HG02763 (cell line): ENCODE measurements around the gene FKBP6.
"Not testable (repeated sequence)": the region's sequence is repeated elsewhere in the genome, so short reads cannot be mapped to it uniquely, and the experiment has no call there.

ENCODE experiments used
- ATAC-seq: cut with Tn5 transposase; IDR thresholded peaks from one replicate; pipeline ENCODE4 v1.9.1; 2021; ENCODE audit warnings: mild to moderate bottlenecking, moderate library complexity; ENCODE audit not compliant: unreplicated experiment

FKBP6 gene

DNA sequence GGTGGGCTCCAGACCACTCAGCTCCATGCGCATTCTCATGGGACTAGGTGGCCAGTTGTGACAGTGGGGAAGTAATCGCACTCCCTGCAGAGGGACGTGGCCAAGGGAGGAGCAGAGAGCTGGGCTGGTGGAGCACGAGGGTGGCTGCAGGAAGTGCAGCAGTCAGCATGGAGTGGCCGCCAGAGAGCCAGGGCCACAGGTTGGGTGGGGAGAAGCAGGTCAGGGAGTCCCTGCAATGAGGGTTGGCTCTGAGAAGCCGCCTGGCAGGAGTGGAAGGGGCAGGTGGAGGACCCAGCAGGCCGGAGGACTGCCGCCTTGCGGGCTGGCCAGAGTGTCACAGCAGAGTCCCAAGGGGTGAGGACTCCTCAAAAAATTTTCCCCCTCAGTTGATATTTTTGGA lies 26.2 kb downstream of the FKBP6 start:
- ATAC-seq: no peak

DNA sequence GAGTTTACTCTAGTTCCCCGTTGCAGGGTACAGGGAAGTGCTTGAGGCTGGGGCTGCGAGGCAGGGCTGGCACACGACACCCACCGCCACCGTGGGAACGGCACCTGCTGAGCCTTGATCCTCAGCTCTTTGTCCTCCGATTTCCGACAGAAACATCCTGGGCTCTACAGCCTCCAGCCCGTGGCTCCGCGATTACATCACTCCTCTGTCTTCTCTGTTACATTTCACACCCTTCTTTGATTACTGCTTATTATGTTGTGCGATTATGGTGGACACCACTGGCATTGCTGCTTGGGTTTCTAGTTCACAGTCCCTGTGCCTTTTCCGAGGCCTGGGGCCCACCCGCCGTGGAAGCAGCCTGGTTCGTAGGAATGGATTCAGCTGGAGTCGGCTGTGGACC lies 26.9 kb downstream of the FKBP6 start:
- ATAC-seq: no peak

DNA sequence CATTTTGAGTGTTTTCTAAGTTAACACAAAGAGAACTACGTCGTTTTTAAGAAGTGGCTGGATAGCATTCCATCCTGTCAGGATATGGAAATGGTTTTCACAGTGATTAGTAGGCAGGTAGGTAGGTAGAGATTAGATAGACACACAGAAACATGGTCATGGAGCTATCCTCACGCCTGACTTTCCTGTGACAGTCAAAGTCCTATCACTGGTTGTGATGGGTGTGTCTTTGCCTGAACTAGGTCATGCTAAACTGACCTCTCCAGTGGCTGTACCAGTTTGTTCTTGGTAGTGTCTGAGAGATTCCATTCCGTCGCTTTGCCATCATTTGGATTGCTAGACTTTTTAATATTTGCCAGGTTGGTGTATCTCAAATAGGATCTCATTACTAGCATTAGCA lies 28.2 kb downstream of the FKBP6 start:
- no peak for ATAC-seq

DNA sequence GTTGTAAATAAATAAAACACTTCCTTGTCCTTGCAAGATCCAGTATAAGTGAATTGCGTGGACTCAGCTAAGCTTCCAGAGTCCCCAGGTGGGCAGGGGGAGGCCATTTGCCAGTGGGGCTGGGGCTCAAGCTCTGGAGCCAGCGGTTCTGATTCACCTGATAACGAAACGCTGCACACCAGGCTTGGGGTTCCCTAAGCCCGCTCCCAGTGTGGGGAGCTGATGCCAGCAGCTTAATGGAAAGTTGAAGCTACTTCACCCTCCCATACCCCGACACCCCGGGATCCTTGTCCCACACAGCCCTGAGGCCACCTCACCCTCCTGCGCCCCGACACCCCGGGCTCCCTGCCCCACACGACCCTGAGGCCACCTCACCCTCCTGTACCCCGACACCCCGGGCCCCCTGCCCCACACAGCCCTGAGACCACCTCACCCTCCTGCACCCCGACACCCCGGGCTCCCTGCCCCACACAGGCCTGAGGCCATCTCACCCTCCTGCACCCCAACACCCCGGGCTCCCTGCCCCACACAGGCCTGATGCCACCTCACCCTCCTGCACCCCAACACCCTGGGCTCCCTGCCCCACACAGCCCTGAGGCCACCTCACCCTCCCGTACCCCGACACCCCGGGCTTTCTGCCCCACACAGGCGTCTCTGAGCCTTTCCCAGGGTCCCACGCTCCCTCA lies 30.8 kb downstream of the FKBP6 start:
- no peak for ATAC-seq

DNA sequence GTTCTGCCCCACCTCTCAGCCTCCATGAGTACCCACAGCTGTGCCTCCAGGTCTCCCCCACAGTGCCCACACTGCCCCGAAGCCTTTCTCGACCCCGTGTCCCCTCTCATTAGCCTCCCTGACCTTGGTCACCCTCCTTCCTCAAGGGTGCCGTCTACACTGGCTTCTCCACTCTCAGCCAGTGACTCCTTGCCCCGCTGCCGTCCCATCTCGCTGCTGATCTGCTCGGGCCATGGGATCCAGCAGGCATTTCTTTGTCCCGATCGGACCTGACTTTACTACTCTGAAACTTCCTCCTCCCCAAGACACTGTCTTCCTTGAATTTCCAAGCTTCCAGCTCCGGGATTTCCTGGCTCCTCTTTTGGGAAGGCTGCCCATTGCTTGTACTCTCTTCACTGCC lies 31.3 kb downstream of the FKBP6 start:
- no peak for ATAC-seq

DNA sequence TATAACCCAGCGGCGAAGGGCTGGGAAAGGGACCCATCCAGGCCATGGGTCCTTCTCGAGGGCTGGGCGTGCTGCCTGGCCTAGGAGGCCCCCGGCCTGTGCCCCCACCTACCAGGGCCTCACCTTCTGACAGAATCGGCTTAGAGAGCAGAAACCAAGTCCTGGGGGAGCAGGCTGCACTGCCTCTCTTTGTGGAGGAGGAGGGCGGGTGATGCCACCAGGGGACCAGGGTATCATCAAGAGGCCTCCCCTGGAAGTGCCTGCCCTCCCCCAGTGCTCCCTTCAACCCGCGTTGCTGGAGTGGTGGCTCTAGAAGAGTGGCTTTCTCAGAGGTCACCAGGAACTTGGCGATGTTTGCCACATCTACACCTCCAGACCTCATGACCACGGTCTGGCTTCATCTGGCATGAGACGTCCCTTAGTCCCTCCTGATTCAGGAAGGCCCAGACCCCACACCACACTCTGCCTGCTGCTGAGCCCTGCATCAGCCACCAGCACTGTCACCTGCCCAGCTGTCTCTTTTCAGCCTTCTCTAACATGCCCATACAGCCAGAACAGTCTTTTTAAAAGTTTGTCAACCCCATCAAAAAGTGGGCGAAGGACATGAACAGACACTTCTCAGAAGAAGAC lies 31.9 kb downstream of the FKBP6 start:
- no peak for ATAC-seq

DNA sequence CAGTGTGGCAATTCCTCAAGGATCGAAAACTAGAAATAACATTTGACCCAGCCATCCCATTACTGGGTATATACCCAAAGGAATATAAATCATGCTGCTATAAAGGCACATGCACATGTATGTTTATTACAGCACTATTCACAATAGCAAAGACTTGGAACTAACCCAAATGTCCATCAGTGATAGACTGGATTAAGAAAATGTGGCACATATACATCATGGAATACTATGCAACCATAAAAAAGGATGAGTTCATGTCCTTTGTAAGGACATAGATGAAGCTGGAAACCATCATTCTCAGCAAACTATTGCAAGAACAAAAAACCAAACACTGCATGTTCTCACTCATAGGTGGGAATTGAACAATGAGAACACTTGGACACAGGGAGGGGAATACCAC lies 32.6 kb downstream of the FKBP6 start:
- not testable (repeated sequence) for ATAC-seq

DNA sequence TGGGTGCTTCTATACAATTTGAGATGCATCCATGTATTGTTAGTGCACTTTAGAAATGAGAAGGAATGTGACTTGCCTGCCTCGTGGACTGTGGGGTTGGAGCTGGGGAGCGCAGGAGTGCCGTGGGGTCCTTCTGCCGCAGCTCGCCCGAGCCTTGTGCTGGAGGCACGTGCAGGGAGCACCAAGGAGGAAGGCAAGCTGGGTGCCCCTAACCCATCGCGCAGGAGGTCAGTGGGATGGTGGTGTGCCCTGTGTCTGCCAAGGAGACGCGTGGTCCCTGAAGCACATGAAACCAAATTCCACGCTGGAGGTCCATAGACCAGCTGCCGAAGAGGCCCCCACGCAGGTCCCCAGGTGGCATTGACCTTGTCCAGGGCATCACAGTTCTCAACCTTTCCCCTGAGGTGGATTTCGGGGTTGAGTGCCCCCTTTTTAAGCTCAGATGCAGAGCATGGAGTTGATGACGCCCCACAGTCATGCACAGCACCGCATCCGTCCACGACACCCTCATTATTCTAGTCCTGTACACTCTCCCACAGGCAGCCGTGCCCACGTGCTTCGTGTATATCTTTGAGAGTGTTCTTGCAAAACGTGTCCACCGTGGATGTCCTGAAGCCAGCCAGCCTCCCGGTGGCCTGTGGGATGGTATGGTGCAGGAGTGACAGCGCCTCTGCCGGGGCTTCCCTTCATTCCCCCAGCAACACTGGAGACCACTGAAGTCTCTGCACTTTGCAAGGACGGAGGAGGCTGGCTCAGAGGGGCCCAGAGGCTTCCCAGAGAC lies 35.5 kb downstream of the FKBP6 start:
- no peak for ATAC-seq

DNA sequence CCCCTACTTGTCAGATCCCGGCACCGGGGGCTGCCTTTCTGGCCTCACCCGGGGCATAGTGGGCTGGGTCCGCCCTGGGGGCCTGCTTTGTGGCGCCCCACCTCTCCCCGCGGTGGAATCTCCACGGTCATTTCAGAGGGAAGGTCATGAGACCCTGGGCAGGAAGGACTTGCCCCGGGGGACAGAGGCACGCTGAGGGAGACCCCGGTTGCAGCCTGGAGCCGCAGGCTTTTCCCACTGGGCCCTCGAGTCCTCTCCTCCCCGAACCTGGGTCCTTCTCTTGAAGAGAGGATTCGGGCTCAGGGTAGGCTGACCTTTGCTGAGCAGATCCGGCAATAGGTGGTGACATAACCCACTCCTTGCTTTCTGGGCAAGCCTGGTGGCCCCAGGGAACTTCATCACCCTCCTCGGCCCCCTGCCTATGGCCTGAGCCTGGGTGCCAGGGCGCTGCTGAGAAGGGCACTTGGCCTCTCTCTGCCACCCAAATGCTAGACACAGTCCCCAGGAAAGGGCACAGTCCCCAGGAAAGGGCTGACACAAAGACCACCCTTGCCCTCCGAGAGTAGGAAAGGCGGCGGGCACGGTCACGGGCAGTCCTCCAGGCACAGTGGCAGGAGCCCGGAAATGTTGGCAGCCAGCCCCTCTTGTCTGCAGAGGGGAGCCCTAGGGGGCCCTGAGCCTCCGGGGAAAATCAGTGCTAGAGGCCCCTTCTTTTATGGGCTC lies 36.2 kb downstream of the FKBP6 start:
- ATAC-seq: no peak

DNA sequence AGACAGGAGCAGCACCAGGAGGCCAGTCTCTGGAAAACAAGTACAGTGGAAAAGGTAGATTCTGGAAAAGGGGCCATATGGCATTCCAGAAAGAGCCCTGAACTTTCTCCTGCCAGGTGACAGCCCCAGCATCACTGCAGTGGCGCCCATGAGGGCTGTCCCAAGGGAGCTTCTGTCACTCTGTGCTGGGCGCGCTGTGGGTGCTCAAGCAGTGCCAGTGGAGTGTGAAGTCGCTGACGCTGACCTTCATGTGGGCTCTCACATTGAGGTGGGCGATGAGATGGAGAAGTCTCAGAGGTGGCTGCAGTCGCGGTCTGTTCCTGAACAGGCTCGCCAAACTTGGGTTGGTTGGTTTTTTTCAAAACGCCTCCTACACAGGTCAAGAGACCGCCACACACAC lies 38.2 kb downstream of the FKBP6 start:
- no peak for ATAC-seq

DNA sequence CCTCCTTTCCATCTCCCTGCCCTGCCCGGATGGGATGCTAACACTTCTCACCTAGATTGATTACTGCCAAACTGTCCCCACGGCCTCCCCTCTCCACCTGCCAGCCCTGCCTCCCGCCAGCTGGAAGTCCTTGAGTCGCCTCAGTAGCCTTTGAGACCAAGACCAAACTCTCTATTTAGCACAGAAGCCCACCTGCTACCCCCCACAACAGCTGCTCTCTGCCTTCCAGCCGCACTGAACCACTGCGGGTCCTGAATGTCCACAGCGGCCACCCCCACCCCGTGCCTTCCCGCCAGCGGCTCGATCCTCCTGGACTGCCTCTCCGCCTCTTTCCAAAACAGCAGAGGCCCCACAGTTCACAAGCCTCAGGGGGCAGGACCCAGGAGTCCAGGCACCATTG lies 39.0 kb downstream of the FKBP6 start:
- ATAC-seq: no peak

DNA sequence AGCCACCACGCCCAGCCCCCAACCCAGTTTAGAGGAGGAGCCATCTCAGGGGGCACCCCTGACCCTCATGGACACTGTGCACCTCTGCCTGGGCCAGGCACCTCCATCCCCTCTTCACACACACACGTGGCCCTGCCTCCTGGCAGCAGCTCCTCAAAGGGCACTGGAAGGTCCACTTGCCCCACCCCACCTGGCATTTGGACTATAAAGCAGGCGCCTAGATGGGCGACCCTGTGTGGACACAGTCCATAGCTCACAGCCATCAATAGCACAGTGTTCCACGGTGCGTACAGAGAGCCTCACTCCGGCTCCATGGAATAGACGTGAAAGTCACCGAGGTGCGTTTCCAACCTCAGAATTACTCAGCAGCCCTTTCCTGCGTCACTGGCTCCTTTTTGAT lies 41.0 kb downstream of the FKBP6 start:
- ATAC-seq: no peak

DNA sequence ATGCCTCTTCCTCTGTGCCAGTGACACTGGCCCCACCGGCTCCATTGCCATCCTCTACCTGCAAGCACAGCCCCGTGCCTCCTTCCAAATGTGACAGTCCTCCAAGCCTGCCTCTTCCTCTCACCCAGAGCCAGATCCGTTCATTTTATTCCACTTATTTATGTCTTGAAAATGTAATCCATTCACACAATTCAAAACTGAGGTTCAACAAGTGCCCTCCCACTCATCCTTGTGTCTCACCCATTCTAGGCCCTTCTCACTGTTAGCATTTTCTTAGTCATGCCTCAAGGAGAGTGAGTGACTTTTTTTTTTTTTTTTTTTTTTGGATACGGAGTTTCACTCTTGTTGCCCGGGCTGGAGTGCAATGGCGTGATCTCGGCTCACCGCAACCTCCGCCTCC lies 41.7 kb downstream of the FKBP6 start:
- ATAC-seq: no peak

DNA sequence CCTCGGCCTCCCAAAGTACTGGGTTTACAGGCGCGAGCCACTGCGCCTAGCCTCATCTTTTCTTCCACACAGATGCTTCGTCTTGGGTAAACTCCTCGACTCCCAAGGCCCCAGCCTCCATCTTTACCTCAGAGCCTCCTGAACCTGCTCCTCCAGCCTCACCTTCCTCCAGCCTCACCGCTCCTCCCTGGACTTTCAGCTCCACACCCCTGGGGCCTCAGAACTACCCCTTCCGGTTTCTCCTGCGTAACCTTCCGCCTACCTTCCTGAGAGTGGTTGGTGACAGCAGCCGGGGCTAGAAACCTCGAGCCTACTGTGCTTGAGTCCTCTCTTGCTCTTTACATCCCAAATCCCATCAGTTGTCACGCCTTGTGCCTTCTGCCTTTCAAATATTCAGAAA lies 45.8 kb downstream of the FKBP6 start:
- ATAC-seq: no peak

DNA sequence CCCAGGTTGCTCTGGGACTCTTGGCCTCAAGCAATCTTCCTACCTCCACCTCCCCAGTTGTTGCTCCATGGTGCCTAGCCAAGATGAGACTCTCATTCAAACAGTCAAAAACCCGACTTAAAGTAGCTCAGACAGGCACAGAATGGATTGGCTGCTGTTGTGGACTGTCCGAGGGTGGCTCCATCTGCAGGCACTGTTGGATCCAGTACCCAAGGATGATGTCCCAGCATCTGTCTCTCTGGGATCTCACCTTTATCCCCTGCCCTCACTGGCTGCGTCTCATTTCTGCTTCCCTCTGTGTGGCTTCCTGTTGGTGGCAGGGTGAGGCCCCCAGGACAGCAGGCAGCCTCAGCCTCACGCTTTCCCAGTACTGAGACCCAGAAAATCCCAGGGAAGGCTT lies 48.3 kb downstream of the FKBP6 start:
- not testable (repeated sequence) for ATAC-seq

DNA sequence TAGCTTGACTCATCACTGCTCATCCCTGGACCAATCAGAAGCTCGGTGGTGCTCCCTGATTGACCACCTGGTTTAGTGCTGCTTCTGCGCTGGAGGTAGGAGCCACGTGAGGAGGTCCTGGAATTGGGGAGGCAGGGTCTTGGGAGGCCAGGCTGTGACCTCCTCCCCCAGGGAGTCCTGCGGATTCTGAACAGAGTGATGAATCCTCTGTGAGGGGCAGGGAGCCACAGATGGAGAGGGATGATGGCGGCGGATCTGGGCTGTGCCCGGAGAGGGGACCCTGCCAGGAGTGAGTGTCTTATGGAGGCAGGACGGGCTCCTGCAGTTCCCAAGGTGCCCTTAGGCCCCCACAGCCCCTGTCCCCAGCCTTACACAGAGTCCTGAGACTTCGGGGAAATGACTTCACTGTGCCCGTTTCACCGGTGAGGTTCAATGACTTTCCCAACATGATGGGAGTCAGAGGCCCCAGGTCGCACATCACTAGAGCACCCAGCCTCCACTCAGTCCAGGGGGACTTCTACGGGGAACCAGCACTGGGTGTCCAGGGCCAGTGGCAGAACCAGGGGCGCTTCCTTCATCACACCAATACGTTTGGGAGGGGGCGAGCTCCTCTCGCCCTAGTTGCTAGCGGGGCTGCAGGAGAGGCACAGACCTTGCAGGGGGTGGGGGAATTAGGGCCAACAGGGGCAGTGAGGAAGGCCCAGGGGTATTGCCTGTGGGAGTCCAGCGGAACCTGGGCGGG lies 48.9 kb downstream of the FKBP6 start:
- ATAC-seq: no peak

DNA sequence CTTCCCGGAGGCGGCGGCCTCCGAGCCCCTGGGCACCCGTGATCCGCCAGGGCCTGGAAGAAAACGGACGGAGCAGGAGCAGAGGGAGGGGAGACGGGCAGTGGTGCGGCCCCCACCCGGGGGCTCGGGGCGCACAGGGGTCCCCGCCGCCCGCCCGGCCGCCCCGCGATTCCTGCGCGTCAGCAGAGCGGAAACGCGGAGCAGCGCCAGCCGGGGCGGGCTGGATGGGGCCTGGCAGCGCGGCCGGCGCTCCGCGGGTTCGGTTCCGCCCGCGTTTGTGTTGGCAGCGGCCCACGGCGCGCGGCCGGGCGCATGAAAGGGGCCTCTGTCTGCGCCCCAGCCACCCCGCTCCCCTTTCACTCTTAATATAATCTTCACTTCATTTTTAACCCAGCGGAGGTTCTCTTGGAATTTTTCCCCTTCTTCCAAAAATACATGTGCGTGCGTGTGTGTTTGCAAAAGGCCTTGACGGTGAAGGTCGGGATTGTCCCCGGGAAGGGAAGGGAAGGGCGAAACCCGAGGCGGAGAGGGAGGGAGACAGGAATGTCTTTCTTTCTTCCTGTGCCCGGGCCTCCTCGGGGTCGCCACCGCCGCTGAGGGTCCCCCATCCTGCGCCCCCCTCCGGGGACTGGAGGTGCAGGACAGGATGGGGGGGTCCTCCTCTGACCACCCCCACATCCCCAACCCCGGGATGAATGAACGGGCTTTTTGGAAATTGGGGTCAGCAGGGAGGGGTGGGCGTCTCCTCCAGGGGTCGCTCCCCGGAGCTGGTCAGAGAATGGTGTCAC lies 49.6 kb downstream of the FKBP6 start:
- ATAC-seq: not testable (repeated sequence)

DNA sequence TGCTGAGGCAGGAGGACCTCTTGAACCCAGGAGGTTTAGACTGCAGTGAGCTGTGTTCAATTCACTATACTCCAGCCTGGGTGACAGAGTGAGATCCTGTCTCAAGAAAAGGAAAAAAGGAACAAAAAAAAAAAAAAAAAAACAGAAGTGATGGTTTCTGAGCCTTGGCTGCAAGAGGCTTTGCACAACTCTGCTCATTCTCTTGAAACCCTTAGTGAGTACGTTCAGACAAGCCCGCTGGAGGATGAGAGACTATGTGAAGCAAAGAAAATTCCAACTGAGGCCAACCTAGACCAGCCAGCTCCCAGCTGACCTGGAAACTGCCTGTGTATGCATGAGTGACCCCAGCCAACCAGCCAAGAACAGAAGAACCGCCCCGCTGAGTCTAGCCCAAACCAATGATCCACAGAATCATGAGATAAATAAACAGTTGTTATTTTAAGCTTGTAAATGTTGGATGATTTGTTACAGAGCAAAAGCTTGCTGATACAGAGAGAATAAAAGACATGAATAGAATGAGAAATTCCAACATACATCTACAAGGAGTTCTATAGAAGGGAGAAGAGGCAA lies 55.1 kb downstream of the FKBP6 start:
- ATAC-seq: no peak

DNA sequence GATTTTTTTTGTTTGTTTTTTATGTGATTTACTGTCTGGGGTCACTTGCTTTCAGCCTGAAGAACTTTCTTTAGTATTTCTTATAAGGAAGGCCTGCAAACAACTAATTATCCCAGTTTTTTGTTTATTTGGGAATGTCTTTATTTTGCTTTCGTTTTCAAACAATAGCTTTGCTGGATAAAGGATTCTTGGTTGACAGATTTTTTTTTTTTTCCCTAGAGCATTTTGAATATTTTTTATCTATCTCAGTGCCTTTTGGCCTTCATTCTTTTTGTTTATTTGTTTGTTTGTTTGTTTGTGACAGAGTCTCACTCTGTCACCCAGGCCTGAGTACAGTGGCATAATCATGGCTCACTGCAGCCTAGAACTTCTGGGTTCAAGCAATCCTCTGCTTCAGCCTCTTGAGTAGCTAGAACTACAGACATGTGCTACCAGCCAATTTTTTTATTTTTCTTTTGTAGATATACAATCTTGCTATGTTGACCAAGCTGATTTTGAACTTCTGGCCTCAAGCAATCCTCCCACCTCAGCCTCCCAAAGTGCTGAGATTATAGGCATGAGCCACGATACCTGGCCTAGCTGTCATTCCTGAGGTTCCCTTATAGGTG lies 59.4 kb downstream of the FKBP6 start:
- no peak for ATAC-seq
